ENCODE results near the gene SRMS. TPM values are rescaled to one million over a fixed set of nuclear protein-coding genes. Genes with fewer than 3 reads are reported as not detected.

The SRMS gene
- total RNA-seq, 1 donor from 2014 or later, result not detected

- no peak for TF ChIP-seq CTCF (IDR thresholded peaks at IDR 0.05)
- no peak for TF ChIP-seq POLR2A (IDR thresholded peaks at IDR 0.05)
- TF ChIP-seq POLR2AphosphoS5 (IDR thresholded peaks at IDR 0.05; ENCODE audit: insufficient read depth in 1 of 2, low read depth in 1 of 2), result no peak
- H3K4me1 ChIP-seq, result no peaks in the 10 kb centered on the region
- H3K27me3 ChIP-seq, result no peaks in the 10 kb centered on the region
- intact Hi-C loops (cut with DNase I), result no loop called here
- no peak for DNase-seq (ENCODE audit: extremely low spot score in 2 of 2)
- no peak overlapping the region for H3K27ac ChIP-seq
- H3K9me3 ChIP-seq, result no peaks in the 10 kb centered on the region
- no peak overlapping the region for H3K4me3 ChIP-seq
- peaks cover 0 to 11% of the 10 kb centered on the region in 2 donors for H3K36me3 ChIP-seq
Observed at GRCh38 chr20:63585616-63586565, 38.3 kb upstream of the SRMS start.

- Histone ChIP-seq H3K4me1 (no peaks in the 10 kb centered on the region), H3K27me3 (no peaks in the 10 kb centered on the region), H3K4me3 (no peak overlapping the region), H3K27ac (no peak overlapping the region), H3K36me3 (no peaks in the 10 kb centered on the region), H3K9me3 (no peaks in the 10 kb centered on the region)
- intact Hi-C loops (cut with DNase I), result no loop called here
- TF ChIP-seq POLR2A (IDR thresholded peaks at IDR 0.05), result no peak
- no peak for TF ChIP-seq CTCF (IDR thresholded peaks at IDR 0.05)
- no peak for TF ChIP-seq POLR2AphosphoS5 (IDR thresholded peaks at IDR 0.05; ENCODE audit: insufficient read depth in 1 of 2, low read depth in 1 of 2)
- DNase-seq (ENCODE audit: extremely low spot score in 2 of 2), result no peak
Observed at GRCh38 chr20:63582382-63583063, 35.0 kb upstream of the SRMS start.

GRCh38 chr20:63580796-63581461 is 33.4 kb upstream of the SRMS start:
- H3K27ac ChIP-seq, result no peak overlapping the region
- intact Hi-C loops (cut with DNase I), result no loop called here
- TF ChIP-seq POLR2A (IDR thresholded peaks at IDR 0.05) (no peak), CTCF (IDR thresholded peaks at IDR 0.05) (peak in 1 of 3 experiments; percentile 23)
- no peaks in the 10 kb centered on the region for H3K9me3 ChIP-seq
- no peak overlapping the region for H3K4me3 ChIP-seq
- no peaks in the 10 kb centered on the region for H3K4me1 ChIP-seq
- H3K36me3 ChIP-seq, result no peaks in the 10 kb centered on the region
- DNase-seq (ENCODE audit: extremely low spot score in 2 of 2), result no peak
- no peaks in the 10 kb centered on the region for H3K27me3 ChIP-seq

GRCh38 chr20:63579017-63579694 is 31.6 kb upstream of the SRMS start:
- H3K36me3 ChIP-seq, result no peaks in the 10 kb centered on the region
- H3K4me1 ChIP-seq, result peaks cover 6% of the 10 kb centered on the region
- DNase-seq (ENCODE audit: extremely low spot score in 2 of 2), result no peak
- no peak overlapping the region for H3K27ac ChIP-seq
- no peak overlapping the region for H3K4me3 ChIP-seq
- TF ChIP-seq POLR2A (IDR thresholded peaks at IDR 0.05) (no peak), CTCF (IDR thresholded peaks at IDR 0.05) (no peak), POLR2AphosphoS5 (IDR thresholded peaks at IDR 0.05; ENCODE audit: insufficient read depth in 1 of 2, low read depth in 1 of 2) (no peak)
- H3K27me3 ChIP-seq, result no peaks in the 10 kb centered on the region
- intact Hi-C loops (cut with DNase I), result no loop called here
- no peaks in the 10 kb centered on the region for H3K9me3 ChIP-seq
